NCI-H2107 treated with DMSO at 0.1 percent for 48 hours (cell line): ENCODE measurements around the gene TMEM89.
A peak's percentile ranks its signal among the peaks of the same experiment; 100 is the strongest.

ENCODE experiments used
- DNase-seq: peaks from one replicate; lab custom pipeline; 2025; ENCODE audit not compliant: unreplicated experiment; lab: John Stamatoyannopoulos, UW

Gene TMEM89

DNA sequence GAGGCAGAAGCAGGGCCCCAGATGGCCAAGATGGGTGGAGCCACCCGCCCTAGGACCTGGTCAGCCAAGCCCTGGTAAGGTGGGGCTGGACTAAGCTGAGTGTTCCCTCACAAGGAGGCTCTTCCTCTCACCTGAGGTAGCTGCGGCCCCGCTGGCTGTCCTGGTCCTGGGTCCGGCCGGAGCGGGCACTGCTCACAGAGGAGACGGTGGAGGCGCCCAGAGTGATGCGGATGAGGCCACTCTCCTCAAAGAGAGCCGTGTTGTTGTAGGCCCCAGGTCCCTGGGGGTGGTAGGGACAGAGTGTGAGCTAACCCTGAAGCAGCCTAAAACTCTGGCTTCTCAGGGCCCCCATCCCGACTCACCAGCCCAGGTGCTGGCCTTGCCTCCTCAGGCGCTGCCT is 21.0 kb upstream of the TMEM89 start:
- DNase-seq: no peak

DNA sequence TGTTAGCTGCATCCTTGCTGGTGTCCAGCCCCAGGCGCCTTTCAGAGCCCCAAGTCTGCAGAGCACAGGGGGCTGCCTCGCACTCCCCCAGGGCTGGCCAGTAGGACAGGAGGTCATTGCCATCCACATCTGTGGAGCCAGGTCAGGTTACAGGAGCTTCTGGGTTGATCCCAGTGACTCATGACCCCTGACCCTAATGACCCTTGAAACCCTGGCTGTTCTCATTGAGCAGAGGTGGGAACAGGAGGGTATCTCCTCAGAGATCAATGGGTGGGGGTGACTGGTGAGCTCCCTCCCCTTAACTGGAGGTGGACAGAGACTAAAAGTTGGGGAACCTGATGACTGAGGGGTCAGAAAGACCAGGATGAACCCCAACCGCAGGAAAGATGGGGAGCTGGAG is 19.8 kb upstream of the TMEM89 start:
- DNase-seq: no peak

- DNase-seq: no peak
These were observed 18.5 kb upstream of the TMEM89 start for GRCh38 chr3:48639944-48640606.

GRCh38 chr3:48637305-48637704 is 15.7 kb upstream of the TMEM89 start:
- no peak for DNase-seq

DNA sequence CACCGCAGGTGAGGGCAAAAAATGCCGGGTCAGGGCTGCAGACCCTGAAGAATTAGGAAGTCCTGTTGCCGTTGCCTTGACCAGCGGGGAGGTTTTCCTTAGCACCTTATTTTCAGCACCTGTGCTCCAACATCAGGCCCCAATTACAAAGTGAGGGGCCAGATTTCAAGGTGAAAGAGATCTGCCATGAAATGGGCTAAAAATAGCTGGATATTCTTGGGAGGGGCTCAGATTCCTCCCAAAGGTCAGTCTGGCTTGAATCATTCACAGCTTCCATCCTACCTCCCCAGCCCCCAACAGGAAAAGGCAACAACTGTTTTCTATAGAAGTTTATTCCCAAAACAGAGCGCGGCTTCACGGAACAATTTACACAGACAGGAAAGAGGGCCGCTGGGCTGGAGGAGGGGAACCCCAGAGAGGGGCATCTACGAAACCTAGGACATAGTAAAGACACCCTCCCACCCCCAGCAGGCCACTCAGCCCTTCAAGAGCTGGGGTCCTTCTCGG is 14.6 kb upstream of the TMEM89 start:
- no peak for DNase-seq

DNA sequence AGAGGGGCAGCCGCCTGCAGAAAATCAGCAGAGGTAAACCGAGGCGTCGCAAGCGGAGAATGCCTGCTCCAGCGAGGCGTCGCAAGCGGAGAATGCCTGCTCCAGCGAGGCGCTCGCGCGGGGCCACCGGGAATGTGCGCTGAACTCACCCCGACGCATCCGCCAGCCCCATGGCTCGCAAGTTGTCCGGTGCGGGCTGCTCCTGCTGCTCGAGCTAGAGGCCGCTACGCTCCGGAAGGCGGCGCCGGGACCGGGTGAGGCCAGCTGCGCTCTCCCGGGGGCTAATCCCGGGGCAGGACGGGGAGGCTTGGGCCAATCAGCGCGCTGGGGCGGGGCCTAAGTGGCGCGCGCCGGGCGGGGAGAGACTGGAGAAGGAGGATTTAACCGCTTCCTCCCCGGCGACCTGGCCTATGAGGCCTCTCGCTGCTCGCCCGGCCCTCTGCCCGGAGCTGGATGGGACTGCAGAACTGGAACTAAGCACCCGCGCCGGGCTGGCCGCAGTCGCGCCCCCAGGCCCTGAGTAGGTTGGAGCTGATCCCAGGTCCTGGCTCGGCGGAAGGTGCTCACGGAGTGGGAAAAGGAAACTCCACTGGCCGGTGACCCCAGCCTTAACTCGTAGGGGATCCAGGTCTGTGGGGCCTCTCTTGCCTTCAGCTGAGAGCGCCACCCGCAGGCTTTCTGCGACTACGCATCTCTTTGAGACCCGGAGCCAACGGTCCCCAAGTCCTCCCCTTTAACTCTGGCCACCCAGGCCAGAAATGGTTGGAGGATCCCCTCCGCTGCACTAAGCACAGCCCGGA is 13.9 kb upstream of the TMEM89 start, which contains the start of gene SLC26A6:
Gene SLC26A6 (minus strand): TSS at position 240 of the 800 bp plus-strand sequence. CDS start 68 bp downstream, at position 172.
- peak; percentile 57 for DNase-seq

DNA sequence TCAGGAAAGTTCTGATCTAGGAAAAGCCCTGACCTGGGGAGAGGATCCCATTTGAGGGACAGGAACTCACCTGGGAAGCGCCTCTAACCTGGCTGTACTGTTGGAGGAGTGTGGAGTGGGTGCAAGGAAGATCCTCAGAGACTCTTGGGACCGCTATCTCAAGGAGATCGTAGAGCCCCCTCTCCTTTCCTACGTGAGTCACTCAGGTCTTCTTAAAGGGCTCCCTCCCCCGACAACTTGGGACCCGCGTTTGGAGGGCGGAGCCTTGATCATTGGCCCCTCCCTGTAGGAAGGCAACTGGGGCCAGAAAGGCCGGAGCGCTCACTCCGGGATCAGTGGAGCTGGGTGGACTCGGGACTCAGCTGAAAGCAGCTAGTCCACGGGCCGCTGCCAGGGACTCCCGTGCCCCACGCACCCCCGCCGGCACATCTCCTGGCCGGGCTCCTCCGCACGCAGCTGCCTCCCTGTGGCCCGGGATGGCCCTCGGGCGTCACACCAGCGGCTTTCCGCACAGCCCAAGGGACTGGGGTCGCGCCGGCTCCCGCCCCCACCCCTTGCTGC is 13.2 kb upstream of the TMEM89 start:
- no peak for DNase-seq

DNA sequence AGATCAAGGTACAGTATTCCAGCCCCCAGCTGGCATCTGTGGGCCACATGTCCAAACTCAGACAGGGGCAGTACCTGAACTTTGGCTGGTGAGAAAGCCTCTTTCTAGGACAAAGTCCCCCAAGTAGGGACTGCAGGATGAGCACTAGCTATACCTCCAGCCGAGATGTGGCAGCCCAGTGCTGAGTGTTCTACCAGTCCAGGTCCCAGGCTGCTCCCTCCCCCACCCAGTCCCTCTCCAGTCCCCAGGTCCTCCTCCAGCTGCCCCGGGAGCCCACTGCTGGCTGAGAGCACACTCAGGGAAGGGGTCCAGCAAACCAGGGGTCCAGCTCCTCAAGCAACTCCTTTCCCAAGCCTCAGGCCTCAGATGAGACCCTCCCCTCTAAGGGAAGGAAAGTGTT is 12.2 kb upstream of the TMEM89 start:
- no peak for DNase-seq

DNA sequence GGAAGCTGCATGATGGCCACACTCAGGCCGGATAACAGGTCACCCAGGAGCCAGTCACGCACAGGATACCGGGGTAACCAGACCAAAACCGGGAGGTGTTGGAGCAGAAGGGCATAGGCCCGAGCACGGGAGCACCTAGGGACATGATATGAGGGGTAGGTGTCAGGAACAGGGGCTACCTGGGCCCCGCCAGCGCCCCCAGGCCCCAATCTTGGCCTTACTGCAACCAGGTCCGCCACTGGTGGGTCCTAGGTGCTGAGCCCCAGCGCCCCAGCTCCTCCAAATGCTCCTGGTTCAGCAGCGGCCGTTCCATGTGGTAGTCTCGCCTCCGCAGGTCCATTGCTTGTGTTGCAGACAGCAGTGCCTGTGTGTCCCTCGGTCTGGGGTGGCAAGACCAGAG is 11.7 kb upstream of the TMEM89 start:
- no peak for DNase-seq

DNA sequence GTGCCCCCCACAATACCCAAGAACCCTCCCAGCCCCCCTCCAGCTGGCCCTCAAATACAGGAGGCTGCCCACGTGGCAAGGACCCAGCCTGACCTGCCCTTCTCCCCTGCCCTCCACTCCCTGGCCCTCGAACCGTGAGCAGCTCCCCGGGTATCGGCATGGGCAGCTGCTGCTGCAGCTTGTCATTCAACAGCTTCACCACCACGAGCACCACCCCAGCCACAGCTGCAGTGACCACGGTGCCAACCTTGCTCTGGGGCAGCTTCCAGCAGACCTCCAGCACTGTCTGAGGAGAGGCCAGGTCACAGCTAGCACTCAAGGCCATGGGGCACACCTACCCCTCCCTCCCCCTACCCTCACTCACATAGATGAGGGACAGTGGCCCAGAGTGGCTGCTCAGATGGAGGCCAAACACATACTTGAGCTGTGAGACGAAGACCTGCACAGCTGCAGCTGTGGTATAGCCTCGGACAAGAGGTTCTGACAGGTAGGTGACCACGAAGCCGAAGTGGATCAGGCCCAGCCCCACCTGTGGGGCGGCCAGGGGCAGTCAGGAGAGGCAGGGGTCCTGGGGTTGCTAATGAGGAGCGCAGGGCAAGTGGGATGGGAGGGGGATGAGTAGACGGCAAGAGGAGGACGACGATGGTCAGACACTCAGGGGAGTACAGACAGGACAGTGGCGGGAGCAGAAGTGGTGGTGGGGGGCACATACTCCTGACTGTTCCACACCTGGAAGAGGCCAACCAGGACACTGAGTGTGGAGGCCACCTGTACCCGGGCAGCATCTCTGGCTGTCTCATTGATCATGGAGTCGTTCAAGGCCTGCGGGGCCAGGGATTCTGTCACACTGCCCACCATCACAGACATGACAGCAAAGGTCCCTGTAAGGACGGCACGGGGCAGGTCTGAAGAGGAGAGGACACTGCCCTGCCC is 10.2 kb upstream of the TMEM89 start:
- no peak for DNase-seq

GRCh38 chr3:48630833-48631232 is 9.3 kb upstream of the TMEM89 start:
- no peak for DNase-seq

DNA sequence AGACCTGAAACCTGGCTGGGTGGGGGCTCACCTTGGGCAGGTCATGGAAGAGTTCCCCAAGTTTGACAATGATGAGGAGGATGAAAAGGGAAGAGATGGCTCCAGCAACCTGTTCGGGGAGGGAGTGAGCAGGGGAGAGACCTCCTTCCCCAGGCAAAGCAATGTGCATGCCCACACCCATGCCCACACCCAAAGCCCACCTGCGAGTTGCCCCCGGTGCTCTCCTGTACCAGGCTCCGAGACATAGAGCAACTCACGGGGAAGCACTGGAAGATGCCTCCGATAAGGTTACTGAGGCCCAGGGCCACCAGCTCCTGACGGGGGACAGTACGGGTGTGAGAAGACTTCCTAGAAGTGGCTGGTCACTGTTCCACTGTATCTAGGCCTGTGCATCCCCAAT is 8.8 kb upstream of the TMEM89 start:
- DNase-seq: no peak

DNA sequence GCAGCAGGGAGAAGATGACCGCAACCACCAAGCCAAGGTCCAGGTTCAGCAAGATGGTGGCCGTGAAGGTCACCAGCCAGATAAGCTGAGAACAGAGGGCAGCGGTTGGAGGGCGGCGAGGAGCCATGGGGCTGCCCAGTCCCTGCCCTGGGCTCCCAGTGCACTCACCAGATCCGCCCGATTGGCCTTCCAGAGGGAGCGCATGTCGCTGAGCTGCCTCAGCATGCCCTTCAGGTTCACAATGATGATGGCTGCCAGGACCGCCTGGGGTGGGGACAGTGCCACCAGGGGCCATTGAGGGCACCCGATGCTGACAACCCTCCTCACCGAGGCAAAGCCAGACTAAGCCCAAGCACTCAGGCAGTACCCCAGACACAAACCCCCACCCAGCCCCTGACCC is 8.3 kb upstream of the TMEM89 start:
- no peak for DNase-seq

GRCh38 chr3:48628277-48629017 is 6.9 kb upstream of the TMEM89 start:
- DNase-seq: no peak

- no peak for DNase-seq
These were observed 4.0 kb upstream of the TMEM89 start for GRCh38 chr3:48625600-48625999.

DNA sequence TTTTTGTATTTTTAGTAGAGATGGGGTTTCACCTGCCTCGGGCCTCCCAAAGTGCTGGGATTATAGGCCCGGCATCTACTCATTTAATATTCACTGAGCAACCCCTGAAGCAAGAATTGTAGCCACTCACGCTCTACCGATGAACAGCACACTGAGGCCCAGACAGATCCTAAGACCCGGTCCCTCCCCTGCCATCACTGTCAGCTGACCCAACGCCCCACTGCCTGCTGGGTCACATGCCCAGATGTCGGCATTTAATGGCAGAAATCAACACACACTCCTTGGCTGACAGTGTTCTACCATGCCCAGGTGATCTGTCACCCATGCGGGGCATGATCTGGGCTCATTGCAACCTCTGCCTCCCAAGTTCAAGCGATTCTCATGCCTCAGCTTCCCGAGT is 3.2 kb upstream of the TMEM89 start:
- no peak for DNase-seq

DNA sequence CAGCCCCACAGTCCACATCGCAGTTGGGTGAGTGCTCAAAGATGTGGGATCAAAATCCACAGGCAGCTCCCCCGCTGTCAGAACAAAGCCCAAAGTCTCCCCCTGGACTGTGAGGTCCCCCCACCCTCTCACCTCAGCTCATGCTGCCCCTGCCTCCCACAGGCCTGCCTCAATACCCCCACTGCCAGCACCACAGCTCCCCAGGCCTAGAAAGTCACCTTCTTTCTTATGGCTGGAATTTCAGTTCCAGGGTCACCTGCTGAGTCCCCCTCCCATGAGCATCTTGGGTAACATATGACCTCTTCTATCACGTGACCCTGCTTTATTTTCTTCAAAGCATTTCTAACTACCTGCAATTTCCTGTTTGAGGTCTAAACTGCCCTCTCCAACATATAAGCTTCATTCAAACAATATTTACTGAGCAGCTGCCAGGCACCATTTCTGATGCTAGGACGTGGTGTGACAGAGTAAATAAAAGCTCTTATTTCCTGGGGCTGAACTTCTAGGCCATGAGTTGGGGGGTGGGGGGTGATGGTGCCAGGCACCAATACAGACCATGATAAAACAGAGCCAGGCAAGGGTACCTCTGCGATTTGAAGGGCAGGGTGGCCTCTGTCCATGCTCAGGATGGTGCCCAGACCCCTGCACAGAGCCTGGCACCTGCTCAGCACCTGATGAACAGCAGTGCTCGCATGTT is 2.4 kb upstream of the TMEM89 start:
- peak; percentile 93 for DNase-seq

- no peak for DNase-seq
These were observed 1.7 kb downstream of the TMEM89 start for GRCh38 chr3:48619541-48620524.
